CMK (cell line): ENCODE data around the gene STT3B.

Experiments
- DNase-seq: peaks from one replicate; pipeline ENCODE4 v3.0.0-alpha.2; 2010; ENCODE audit warnings: low read depth

STT3B gene

DNA sequence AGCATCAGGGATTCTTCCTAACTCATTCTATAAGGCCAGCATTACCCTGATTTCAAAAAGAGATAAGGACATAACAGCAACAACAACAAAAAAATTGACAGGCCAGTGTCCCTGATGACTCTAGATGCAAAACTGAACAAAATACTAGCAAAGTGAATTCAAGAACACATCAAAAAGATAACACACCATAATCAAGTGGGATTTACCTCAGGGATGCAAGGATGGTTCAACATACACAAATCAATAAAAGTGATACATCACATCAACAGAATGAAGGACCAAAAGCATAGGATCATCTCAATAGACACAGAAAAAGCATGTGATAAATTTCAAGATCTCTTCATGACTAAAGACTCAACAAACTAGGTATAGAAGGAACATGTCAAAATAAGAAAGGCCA, 119.6 kb downstream of the STT3B start:
- no peak for DNase-seq

- DNase-seq = no peak
These were observed 120.7 kb downstream of the STT3B start for GRCh38 chr3:31653464-31653863.

GRCh38 chr3:31654998-31655397, 122.3 kb downstream of the STT3B start:
- DNase-seq = no peak

DNA sequence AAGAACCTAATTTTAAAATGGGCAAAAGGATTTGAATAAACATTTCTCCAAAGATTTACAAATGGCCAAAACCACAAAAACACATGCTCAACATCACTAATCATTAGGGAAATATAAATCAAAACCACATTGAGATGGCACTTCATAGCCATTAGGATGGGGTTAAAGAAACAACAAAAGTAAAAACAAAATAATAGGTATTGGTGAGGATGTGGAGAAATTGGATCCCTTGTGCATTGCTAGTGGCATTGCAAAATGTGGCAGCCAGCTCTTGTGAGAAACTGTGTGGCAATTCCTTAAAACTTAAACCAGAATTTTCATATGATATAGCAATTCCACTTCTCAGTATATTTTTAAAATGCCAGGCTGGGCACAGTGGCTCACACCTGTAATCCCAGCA, 126.5 kb downstream of the STT3B start:
- no peak for DNase-seq

- no peak for DNase-seq
These were observed 128.6 kb downstream of the STT3B start for GRCh38 chr3:31661286-31661685.

DNA sequence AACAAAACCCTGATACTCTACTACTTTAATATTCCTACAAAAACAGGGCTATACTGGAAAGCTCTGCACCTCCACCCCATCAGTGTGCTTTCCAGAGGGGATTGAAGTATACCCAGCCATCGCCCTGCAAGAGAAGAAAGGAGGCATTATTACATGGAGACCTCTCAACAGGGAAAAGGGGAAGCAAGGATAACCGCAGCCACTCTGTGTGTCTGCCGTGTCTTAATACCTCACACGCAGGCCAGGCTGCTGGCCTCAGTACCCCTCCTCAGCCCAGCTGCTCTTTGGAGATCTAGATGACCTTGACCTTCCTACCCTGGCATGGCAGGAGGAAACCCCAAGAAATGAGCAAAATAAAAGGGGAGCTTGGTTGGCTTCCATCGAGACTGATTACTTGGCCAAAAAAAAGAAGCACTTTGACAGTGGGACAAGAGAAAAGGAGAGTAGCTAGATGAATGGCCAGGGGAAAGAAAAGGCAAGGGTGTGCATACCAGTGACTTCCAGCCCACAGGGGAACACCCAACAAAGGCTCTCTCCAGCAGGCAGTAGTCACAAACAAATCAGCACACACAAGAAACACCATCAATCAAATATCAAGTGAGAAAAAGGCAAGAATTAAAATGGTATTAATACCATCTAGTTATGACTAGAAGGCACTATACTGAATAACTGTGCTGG, 129.4 kb downstream of the STT3B start:
- DNase-seq = no peak

DNA sequence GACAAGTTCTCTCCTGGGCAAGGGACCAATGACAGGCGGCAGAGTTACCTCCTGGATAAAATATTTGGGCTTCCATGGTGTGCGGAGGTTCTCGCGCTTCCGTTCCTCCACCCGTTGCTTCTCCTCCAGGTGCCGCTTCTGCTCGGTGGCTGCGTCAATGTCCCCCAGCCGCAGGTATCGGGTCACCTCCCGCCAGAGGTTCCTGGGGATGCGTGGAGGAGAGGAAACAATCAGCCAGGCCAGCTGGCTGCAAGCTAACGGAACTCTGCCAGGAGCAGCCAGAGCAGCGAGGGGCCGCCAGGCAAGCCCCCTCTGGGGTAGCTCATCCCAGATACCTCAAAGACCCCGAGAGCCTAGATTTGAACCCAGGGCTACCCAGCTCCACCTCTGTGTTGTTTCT, 131.3 kb downstream of the STT3B start:
- DNase-seq = no peak

DNA sequence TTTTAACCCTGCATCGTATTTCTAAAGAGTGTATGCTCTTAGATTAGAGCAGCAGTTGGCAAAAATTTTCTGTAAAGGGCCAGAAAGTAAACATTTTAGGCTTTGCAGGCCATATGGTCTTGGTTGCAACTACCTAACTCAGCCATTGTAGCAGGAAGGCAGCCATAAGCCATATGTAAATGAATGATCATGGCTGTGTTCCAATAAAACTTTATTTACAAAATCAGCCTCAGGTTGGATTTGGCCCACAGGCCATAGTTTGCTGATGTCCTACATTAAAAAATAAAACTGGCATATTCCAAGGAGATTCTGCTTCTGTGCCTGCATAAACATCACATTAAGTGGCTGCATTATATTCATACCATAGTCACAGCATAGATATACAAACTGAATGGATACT, 134.9 kb downstream of the STT3B start:
- no peak for DNase-seq

DNA sequence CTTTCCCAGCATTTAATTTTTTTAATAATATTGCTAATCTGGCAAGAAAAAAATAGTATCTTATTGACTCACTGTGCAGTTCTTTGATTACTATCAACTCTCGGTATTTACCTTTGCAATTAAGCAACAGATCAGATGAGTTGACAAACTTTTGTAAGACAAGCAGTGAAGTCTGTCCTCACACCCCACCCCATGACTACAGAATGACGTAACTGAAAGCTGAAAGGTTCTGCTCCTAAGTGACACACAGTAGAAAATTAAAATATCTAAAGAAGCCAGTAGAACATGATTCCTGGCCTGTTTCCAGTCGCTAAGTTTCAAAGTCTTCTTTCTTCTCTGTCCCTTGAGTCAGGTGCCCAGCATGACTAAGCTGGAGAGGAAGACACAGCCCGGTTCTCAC, 135.5 kb downstream of the STT3B start:
- no peak for DNase-seq

- no peak for DNase-seq
These were observed 137.4 kb downstream of the STT3B start for GRCh38 chr3:31670136-31670535.

GRCh38 chr3:31670722-31671121, 138.0 kb downstream of the STT3B start:
- DNase-seq = no peak

- DNase-seq = no peak
These were observed 138.7 kb downstream of the STT3B start for GRCh38 chr3:31671451-31671850.

GRCh38 chr3:31671976-31672375, 139.3 kb downstream of the STT3B start:
- no peak for DNase-seq

- no peak for DNase-seq
These were observed 141.2 kb downstream of the STT3B start for GRCh38 chr3:31673950-31674349.

GRCh38 chr3:31676556-31676955, 143.8 kb downstream of the STT3B start:
- no peak for DNase-seq

GRCh38 chr3:31680072-31680870, 147.5 kb downstream of the STT3B start:
- DNase-seq = no peak
